Inflammatory macrophage treated with lipopolysaccharide for 4 hours (primary cell): ENCODE results near the gene DDIT3.
"Not testable (repeated sequence)": the region's sequence is repeated elsewhere in the genome, so short reads cannot be mapped to it uniquely, and the experiment has no call there.

Experiments
- DNase-seq: peaks from one replicate; pipeline ENCODE4 v3.0.0-alpha.2; 2020

Gene DDIT3

DNA sequence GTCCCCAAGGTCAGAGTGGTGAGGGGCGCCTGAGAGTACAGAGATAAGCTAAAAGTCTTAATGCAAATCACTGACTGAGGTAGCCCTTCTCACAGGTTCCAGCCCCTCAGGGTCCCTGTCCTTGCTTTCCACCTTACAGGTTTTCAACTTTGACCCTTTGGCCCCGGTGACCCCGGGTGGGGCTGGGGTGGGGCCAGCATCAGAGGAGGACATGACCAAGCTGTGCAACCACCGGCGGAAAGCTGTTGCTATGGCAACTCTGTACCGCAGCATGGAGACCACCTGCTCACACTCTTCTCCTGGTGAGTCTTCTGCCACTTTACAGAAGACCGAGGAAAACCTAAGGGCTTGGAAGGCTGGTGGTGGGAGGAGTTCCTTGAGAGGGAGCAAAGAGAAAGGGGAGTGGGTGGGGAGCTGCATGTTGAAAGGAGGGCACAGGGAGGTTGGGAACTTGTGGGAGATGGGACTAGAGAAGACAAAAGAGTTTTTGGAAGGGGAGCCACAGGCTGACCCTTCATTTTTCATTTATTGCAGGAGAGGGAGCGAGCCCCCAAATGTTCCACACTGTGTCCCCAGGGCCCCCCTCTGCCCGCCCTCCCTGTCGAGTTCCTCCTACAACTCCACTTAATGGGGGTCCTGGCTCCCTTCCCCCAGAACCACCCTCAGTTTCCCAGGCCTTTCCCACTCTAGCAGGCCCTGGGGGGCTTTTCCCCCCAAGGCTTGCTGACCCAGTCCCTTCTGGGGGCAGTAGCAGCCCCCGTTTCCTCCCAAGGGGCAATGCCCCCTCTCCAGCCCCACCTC, 4.7 kb upstream of the DDIT3 start:
- DNase-seq: no peak

DNA sequence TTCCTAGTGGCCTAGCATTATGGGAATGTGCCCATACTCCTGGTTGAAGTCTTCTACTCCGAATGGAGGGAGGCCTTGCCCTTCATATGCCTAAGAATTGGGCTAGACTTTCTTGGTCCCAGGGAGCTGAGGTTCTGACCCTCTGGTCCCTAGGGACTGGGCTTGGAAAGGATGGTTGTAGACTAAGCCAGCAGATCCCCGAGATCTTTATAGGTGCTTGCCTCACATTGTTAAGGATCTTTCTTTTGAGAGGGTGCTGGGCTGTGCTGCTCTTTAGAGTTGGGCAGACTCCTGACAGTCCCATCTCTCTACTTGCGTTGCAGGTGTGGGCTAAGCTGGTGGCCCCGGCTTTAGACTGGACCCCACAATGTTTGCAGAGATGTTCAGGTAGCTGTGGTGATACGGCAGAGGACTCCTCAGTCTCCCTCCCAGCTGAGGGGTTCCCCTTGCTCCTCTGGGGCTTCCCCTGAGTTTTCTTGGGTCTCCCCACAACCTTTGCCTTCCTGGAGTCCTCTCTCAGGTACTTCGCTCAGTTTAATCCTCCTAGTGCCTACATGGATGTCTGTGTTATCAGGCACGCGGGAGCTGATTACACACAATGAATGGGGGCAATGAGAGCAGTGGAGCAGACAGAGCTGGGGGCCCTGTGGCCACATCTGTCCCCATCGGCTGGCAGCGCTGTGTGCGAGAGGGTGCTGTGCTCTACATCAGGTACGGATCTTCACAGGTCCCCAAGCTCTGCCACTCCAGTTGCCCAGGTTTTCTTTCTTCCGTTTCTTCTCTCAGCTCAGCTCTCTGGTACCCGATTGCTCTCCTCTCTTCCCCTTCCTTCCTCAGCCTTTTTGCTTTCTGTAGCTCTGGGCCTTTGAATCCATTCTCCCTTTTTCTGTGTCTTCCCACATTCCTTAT, 3.6 kb upstream of the DDIT3 start:
- no peak for DNase-seq

DNA sequence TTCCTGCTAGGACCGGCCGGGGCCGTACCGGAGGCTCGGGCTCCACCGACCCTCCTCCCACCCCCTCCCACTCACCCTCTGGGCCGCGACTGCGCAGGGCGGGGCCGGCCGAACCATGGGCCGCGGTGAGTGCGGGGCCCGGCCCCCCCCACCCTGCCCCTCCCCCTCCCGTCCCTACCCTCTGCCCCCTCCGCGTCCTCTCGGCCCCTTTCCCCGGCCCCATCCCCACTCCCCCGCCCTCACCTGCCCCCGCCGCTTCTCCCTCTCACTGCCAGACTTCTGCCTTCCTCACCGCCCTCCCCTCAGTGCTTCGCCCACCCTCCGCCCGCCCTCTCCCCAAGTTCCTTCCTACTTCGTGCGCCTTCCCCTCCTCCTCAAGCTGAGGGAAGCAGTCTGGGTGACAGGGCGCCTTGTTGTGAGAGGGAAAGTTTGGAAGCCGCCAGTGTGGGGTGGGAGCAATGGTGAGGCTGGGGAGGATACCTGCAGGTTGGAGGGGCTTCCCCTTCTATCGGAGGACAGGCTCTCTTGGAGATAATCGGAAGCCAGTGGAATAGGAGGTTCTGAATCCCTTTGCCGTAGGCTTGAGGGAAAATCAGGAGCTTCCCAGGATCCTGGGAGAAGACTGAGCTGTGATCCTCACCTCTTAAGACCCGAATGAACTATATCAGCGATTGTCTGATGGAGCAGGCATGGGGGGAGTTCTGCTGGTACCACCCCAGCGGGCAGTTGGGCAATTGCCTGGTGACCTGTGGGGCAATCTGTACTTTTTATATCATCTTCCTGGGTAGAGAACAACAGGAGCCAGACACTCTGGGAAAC, 2.8 kb upstream of the DDIT3 start:
- peak; percentile 53 for DNase-seq

DNA sequence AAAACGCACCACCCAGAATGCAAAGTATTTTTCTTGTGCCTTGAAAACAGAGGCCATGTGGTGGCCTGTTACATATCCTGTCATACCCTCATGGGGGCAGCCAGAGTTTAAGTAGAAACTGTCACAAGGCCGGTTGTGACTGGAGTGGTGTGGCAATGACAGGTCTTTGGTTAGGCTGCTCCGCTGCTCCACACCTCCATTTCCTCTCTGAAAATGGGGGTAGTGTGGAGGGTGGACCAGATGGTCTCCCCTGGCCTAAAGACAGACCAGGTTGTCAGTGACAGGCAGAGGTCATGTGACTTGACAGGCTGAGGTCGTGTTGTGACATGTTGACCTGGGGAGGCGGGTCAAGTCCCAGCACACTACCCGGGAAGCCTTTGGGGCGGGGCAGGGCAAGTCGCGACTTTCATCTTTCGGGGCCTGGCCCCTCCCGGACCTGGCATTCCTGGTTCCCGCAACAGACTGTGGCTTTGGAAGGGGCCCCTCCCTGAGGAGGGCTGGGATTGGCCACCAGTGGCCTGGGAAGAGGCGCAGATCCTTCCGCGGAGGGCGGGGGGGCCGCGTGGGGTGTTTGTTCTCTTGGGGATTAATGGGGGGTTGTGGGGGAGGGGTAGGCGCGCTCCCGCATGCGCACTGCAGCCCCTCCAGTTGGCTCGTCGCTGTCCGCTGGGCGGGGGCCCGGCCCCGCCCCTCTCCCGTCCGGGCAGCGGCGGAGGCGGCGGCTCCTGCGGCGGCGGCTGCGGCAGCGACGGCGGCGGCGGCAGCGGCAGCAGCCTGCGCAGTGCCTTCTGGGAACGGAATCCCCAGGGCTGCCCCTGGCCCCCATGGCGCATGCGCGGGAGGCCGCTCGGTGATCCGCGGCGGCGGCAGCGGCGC, 1.9 kb upstream of the DDIT3 start, which contains the start of gene MBD6:
Gene MBD6 (plus strand): TSS at position 814 of the 876 bp plus-strand sequence. CDS start 1,480 bp downstream, outside the sequence.
- peak; percentile 90 for DNase-seq

DNA sequence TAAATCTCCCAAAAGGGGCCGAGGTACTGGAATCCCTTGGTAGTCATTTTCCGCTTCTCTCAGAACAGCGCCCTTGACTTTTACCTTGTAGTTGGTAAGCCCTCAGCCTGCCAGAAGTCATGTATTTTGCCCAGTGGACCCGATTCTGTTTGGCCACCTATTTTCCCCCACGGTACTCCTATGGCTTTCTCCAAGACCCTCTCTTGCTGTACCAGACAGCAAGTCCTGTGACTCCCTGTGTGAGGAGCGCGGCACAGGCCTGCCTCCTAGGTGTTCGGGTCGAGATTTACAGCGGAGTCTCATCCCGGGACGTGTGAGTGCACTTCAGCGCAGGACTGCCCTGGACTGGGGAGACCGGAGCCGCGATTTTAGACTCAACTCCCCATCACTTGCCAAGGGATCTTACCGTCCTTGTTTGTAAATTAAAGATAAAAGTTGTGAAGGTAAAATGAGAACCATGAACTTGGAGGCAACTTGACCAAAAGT, 1.3 kb upstream of the DDIT3 start:
- no peak for DNase-seq

DNA sequence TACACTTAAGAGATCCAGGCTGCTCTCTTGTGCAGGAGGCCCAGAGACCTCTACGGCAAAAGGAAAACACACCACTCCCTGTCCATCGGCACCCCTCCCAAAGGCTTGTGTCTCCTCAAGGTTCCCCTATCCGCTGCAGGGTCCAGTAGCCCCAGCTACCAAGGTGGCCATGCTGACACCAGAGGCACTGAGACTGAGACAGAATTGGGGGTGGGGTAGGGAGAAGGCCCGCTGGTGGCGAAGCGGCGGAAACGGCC, 590 bp downstream of the DDIT3 start:
- DNase-seq: no peak

DNA sequence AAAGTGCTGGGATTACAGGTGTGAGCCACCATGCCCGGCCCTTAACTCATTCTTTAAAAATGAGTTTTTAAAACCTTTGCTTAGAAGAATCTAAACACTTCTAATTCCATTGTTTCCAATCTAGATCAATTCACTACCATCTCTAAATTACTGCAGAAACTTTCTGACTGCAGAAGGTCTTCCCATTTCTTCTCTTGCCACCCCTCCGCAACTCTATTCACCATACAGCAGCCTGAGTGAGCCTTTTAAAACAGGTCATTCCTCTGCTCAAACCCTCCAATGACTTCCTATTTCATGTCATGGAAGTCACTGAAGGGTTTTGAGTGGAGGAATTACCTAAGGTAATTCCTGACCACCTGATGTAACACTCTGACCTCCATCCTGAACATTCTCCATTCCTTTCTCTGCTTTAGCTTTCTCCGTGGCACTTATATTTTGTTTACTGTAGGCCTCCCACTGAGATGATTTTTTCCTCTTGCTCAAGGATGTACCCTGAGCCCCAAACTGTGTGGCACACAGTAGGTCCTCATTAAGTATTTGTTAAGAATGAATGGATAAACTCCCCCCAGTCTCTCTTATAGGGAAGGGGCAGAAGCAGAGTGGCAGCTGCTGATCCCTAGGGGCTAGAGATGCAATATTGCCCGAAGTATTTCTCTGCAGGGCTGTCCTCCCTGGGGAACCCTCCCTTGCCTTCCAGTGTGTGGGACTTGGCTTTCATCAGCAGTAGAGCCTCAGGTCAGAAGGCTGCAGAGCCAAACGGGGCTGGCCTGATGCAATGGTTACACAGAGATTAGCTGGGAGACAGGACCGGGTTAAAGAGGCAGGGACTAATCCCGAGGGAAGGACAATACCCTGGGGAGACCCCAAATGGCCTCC, 1.2 kb downstream of the DDIT3 start:
- DNase-seq: peak; percentile 48

DNA sequence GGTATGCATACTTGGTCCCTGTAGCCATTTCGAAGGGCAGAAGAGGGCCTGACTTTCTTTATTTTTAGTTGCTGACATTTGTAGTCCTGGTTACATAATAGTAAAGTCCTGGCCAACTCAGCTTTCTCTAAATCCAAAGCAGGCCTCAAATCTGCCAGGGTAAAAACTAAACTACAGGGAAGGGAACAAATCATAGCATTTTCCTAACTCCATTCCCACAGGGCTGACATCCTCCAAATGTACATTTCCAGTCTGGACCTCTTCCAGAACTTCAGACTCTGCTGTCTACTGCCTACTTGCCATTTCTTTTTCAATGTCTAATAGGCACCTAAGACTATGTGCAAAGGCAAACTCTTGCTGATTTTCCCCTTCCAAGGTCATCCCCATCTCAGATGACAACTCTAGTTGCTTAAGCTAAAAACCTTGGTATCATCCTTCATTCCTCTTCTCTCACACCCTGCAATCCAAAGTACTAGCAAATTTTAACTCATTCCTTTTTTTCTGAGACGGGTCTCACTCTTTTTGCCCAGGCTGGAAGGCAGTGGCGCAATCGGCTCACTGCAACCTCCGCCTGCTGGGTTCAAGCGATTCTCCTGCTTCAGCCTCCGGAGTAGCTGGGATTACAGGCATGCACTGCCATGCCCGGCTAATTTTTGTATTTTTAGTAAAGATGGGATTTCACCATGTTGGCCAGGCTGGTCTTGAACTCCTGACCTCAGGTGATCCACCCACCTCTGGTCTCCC, 2.0 kb downstream of the DDIT3 start:
- DNase-seq: no peak

DNA sequence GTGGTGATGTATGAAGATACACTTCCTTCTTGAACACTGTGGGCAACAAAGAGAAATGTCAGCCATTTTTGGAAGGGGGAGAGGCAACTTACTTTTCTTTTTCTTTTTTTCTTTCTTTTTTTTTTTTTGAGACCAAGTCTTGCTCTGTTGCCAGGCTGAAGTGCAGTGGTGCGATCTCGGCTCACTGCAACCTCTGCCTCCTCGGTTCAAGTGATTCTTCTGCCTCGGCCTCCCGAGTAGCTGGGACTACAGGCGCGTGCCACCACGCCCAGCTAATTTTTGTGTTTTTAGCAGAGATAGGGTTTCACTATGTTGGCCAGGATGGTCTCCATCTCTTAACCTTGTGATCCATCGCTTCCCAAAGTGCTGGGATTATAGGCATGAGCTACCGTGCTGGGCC, 2.6 kb downstream of the DDIT3 start:
- DNase-seq: not testable (repeated sequence)

DNA sequence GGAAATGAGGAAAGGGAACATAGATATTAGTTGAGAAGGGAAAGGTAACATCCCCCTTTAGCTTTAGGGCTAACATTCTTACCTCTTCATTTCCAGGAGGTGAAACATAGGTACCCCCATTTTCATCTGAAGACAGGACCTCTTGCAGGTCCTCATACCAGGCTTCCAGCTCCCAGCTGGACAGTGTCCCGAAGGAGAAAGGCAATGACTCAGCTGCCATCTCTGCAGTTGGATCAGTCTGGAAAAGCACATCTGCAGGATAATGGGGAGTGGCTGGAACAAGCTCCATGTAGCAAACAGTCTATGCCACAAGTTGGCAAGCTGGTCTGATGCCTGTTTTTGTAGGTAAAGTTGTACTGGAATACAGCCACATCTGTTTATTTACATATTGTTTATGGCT, 3.1 kb downstream of the DDIT3 start:
- DNase-seq: no peak

DNA sequence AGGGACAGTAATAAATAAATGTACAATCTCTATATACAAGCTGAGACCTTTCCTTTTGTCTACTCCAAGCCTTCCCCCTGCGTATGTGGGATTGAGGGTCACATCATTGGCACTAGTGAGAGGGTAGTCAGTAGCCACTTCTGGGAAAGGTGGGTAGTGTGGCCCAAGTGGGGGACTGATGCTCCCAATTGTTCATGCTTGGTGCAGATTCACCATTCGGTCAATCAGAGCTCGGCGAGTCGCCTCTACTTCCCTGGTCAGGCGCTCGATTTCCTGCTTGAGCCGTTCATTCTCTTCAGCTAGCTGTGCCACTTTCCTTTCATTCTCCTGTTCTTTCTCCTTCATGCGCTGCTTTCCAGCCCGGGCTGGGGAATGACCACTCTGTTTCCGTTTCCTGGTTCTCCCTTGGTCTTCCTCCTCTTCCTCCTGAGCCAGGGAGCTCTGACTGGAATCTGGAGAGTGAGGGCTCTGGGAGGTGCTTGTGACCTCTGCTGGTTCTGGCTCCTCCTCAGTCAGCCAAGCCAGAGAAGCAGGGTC, 3.6 kb downstream of the DDIT3 start:
- no peak for DNase-seq

DNA sequence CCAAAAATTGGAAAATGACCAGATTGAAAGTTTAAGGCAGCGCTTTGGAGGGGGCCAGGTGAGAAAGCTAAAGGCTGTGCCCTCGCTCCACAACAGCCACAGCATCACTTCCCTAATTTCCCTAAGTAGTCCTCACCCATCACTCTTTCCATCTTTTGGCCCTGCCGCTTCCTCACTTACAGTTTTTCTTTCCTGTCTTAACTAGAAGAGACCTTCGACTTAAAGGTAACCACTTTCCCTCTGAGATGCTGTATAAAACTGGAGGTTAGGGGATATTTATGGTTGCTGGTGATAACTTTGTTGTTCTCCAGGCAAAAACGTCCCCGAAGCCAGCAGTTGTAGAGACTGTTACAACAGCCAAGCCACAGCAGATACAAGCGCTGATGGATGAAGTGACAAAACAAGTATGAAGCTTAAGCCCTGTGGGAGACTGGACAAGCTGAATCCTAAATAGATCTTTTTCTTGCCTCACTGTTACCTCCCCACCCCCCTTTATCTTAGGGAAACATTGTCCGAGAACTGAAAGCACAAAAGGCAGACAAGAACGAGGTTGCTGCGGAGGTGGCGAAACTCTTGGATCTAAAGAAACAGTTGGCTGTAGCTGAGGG, 4.3 kb downstream of the DDIT3 start:
- no peak for DNase-seq

DNA sequence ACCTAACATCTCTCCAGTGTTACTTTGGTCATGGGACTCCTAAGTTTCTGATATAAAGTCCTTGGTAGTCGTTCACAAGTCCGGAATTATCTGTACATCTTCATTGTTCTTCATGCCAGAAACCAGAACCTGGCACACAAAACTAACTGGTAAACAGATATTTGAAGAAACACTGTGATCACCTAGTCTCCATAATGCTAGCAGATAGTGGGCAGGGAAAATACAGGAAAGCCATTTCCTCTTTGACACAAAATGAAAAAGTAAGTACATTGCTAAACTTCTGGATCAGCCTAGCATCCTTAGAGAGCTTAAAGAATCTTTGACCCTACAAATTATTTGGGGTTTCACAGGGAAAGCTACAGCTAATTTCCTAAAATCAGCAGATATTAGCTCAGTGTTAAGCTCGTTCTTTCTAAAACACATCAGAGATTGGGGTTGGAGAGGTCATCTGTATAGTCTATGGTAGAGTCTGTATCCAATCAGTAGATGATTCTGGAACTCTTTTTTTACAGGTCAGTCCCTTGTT, 4.8 kb downstream of the DDIT3 start:
- no peak for DNase-seq

DNA sequence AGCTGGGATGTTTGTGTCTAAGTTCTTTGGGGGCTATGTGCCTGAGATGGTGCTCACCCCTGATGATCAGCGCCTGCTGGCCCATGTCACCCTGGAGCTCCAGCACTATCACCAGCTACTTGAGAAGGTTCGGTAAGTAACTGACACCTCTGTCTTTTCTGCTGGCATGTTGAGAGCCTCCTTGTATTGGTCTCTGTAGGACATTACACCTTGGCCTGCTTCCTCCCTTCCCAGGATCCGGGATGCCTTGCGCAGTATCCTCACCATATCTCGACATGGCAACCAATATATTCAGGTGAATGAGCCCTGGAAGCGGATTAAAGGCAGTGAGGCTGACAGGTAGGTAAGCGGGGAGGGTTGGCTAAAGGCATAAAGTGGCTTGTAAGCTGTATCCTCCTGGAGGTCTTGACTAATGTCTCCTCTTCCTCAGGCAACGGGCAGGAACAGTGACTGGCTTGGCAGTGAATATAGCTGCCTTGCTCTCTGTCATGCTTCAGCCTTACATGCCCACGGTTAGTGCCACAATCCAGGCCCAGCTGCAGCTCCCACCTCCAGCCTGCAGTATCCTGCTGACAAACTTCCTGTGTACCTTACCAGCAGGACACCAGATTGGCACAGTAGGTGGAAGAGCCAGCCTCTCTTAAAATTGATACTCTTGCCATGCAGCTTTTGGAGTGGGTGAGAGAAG, 5.5 kb downstream of the DDIT3 start:
- DNase-seq: no peak

DNA sequence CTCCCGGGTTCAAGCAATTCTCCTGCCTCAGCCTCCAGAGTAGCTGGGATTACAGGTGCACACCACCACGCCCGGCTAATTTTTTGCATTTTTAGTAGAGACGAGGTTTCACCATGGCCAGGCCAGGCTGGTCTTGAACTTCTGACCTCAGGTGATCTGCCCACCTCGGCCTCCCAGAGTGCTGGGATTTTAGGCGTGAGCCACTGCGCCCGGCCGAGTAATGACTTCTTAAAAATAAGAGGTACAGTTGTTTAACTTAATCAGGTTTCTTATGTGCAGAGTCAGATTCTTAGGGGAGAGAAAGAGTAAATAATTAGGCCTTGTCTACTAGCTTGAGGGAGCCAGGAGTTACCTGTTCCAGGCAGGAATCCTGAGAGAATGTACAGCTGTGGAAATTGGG, 6.1 kb downstream of the DDIT3 start:
- not testable (repeated sequence) for DNase-seq

DNA sequence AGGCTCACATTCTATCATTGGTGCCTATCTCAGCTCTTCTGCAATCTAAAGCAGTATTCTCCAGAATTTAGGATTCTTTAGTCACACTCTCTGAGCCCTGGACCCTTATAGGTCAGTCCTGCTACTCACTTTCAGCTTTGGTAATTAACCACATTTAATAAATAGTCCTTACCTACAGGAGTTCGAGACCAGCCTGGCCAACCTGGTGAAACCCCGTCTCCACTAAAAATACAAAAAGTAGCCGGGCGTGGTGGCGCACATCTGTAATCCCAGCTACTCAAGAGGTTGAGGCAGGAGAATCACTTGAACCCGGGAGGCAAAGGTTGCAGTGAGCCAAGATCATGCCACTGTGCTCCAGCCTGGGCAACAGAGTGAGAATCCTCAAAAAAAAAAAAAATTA, 6.6 kb downstream of the DDIT3 start:
- DNase-seq: not testable (repeated sequence)

DNA sequence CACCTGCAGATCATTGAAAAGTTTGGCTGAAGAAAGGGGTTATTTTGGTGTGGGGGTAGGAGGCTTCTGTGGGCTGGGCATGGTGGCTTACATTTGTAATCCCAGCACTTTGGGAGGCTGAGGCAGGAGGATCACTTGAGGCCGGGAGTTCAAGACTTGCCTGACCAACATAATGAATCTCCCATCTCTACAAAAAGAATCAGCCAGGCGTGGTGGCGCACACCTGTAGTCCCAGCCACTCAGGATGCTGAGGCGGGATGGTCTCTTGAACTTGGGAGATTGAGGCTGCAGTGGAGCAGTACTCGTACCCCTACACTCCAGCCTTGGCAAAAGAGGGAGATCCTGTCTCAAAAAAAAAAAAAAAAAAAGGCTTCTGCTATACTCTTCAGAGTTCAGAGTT, 7.0 kb downstream of the DDIT3 start:
- no peak for DNase-seq

DNA sequence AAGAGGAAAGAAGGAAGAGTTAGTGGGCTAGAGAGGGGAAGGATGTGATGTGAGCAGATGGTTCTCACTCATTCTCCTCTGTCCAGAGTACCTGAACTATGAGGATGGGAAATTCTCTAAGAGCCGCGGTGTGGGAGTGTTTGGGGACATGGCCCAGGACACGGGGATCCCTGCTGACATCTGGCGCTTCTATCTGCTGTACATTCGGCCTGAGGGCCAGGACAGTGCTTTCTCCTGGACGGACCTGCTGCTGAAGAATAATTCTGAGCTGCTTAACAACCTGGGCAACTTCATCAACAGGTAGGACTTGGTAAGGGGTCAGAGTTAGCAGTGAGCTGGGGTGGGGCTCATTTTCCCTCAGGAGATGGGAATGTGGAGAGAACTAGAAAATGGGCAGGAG, 7.6 kb downstream of the DDIT3 start:
- no peak for DNase-seq
